Left hindlimb (tissue), 1 donor: Measurements from ENCODE around the gene FBXO11.
"Not testable (repeated sequence)": the region's sequence is repeated elsewhere in the genome, so short reads cannot be mapped to it uniquely, and the experiment has no call there.

Experiments
- DNase-seq: peaks from one replicate; pipeline ENCODE4 v3.0.0-alpha.2; 2018

FBXO11 gene

DNA sequence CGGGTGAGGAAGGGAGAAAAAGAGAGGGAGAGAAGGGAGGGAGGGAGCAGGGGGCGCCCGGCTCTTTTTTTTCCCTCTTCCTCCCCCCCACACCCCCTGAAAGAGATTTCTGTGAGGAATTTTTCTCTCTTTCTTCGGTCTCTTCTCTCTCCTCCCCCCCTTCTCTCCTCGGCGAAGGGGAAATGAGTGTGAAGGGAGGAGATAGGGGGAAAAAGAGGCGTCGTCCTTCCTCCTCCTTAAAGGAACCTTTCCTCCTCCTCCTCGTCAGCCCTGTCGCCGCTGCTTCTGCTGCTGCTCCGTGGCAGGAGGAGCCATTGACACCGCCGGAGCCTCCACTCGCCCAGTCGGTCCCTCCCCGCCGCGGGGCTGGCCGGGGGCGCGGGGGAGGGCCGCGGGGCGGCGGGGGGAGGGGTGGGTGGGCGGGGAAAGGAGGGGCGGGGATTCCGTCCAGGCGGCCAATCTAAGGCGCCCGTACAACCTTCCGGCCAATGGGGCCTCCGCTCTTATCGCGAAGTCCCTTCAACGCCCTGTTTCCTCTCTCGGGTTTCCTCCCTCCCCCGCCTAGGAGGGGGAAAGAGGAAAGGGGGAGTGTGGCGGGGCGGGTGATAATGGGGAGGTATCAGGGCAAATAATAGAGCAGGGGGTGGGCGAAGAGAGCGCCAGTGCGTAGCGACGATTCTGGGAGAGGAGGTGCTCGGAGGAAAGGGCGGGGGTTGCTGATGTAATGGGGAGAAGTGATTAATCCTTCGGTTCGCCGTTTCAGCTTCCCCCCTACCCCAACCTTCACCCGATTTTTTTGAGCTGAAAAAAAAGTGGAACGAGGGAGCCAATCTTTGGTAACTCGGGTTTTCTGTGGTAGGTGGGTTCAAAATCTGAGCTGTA is at the start of gene FBXO11:
FBXO11 (minus strand) TSS at position 342 of the 882 bp plus-strand sequence. CDS start 778 bp downstream, outside the sequence.
- DNase-seq: peak; percentile 99

DNA sequence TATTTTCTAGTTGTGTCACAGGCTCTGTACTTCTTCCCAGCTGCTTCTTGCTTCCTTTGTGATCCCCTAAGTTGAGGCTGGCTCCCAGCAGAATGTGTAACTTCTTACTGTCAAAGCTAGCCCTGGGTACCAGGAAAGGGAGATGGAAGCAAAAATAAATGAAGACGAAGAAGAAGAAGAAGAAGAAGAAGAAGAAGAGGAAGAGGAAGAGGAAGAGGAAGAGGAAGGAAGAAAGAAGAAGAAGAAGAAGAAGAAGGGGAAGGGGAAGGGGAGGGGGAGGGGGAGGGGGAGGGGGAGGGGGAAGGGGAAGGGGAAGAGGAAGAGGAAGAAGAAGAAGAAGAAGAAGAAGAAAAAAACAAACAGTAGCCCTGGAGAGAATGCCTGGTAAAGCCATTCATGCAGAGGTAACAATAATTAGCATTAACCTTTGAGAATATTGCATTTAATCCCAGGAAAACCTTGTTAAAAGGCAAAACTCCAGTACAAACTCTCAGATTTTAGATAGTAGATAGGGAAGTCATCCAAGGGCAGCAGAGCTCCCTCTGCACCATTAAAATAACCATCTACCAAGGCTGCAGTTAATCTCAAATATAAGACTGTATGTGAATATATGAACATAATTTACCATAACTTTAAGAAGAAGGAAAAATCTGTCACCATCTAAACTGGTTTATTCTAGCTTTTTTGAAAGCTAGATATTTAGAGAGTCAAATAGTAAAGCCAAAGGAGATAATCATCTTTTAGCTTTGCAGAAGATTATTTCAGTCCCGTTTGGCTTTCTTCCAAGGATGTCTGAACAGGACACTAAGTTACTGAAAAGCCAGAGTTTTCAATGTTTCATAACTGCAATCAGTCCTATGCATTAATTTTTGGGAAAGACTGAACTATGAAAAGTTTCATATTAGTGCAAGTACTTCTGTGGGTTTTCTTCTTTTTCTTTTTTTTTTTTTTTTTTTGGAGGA is 44.3 kb upstream of the FBXO11 start:
- no peak for DNase-seq

DNA sequence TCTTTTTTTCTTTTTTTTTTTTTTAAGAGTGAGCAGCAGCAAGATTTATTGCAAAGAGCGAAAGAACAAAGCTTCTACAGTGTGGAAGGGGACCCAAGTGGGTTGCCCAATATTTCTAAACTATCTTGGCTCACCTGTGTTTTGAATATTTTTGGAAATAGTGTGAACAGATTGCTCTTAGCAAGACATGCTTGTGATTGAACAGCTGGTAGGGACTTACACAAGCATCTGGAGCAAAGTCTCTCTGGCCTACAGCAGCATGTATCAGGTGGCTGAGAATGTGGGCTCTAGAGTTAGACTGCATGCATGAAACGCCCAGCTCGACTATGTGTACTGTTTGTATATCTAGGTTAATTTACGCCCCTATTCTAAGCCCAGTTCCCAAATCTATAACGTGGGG is 40.3 kb upstream of the FBXO11 start:
- DNase-seq: no peak

DNA sequence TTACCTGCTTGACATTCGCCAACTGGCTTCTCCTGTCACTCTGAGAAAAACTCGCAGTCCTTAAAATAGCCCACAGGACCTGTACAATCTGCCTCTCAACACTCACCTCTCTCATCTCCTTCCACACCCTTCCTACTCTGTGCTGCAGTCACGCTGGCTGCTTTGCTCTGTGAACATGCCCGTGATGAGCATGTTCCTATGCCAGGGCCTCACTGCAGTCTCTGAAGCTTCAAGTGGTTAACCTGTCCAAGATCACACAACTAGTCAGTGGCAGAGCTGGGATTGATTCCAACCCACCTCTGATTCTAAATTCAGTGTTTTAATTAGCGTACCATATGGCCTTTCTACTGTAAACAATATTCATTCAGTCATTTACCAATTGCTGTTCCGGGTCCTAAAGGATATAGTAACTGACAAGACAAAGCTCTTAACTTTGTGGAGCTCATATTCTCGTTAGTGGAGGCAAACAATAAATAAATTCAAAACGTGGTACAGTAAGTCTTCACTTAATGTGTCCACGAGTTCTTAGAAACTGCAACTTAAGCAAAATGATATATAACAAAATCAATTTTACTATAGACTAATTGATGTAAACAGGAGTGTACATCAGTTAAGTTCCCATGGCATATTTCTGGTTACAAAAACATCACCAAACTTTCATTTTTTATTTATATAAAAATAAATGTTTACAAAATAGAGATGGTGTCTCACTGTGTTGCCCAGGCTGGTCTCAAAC is 38.9 kb upstream of the FBXO11 start:
- DNase-seq: no peak

DNA sequence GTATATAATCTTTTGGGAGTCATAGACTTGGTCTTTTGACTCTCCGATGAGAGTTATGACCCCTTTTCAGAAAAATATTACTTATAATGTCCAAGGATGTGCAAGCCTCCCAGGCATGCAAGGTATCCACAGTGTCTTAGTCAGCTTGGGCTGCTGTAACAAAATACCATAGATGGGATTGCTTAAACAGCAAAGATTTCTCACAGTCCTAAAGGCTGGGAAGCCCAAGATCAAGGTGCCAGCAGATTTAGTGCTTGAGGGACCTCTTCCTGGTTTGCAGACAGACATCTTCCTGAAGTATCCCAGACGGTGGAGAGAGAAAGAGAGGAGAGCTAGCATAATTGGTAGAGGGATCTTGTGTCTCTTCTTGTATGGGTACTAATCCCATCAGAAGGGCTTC is 35.6 kb upstream of the FBXO11 start:
- DNase-seq: no peak

DNA sequence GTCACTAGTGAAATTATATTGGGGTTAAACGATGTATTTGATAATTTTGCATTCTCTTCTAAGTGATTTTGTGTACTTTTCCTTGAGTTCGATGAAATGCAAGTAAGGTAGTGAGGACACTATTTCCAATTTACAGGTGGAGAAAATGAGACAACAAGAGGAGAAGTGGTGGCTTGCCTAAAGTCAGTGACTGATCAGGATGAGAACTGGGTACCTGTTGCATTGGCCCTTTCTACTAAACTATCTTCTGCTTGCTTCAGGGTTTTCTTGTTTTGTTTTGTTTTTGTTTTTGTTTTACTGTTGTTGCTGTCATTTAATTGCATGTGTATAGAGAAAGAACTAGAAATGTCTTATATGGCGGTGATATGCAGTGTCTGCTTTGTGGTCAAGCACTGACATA is 31.4 kb upstream of the FBXO11 start:
- DNase-seq: no peak

DNA sequence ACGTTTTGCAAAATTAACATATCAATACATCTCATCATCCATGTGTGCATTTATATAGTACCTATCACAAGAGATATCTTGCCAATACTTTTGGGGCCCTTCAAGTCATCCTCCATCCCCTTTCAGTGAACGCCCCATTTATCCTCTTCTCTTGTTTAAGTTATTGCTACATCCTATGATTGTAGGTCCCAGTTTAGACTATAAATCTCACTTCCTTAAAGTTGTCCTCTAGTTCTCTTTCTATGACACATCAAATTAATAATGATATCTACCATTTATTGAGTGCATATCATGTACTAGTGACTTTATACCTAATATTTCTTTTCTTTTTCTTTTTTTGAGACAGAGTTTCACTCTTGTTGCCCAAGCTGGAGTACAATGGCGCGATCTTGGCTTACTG is 28.8 kb upstream of the FBXO11 start:
- no peak for DNase-seq

DNA sequence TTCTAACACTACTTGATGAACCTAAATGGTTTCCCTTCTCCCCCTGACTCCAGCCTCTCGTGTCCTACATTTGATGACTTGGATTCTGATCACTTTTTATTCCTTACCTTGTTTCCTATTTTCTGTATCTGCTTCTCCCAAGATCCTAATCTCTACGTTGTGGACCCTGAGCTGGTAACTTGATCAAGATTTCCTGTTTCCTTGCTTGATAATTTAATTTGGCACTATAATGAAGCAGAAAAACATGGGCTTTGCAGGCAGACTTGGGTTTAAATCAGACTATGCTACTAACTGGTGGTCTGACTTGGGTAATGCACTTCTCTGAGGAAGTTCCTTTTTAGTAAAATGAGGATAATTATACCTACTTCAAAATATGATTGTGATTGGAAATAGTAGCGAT is 11.7 kb upstream of the FBXO11 start:
- DNase-seq: no peak

DNA sequence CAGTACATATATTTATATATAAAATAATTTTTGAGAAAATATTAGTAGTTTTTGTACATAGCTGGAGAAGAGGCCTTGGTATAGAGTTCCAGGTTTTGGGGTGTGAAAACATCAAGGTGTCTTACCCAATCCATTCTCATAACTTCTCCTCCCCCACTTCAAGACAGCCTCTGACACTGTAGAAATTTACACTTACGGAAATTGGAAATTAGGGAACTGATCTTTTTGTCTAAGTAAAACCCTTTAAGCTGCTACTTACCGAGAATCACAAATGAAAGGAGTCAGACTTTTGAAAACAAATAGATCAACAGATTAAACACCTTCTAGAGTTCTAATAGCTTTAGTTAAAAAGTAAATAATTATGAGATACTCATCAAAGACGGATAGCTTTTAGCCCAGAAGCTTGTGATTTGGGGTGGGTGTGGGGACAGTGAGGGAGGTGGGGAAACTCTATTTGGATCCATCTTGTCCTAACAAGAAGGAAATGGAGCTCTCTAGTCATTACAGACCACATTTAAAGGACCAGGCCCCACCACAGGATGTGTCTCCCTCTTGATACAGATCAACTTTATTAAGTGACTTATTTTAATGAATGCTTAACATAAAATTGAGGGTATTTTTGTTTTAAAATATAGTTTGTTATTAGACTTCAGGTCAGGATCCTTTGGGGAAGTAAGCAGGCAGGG is 11.1 kb upstream of the FBXO11 start:
- DNase-seq: no peak

DNA sequence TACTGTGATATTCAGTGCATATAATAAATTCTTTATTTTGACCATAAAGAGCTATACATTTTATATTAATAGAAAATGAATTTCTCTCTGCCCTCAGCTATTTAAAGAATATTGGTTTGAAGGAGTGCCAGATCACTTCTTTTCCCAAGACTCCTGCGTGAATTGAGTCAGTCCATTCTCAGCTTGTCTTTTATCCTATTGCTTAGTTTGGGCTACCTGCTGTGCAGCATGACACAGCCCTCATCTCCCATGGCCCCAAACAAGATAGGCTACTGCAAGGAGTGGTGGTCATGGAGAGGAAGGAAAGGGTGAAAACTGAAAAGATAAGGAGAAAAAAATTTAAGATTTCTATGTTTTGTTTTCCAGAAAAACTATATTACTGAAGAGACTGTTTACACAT is 10.1 kb upstream of the FBXO11 start:
- DNase-seq: no peak

DNA sequence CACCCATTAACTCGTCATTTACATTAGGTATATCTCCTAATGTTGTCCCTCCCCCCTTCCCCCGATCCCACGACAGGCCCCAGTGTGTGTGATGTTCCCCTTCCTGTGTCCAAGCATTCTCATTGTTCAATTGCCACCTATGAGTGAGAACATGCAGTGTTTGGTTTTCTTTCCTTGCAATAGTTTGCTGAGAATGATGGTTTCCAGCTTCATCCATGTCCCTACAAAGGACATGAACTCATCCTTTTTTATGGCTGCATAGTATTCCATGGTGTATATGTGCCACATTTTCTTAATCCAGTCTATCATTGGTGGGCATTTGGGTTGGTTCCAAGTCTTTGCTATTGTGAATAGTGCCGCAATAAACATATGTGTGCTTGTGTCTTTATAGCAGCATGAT is 4.4 kb upstream of the FBXO11 start:
- DNase-seq: not testable (repeated sequence)

DNA sequence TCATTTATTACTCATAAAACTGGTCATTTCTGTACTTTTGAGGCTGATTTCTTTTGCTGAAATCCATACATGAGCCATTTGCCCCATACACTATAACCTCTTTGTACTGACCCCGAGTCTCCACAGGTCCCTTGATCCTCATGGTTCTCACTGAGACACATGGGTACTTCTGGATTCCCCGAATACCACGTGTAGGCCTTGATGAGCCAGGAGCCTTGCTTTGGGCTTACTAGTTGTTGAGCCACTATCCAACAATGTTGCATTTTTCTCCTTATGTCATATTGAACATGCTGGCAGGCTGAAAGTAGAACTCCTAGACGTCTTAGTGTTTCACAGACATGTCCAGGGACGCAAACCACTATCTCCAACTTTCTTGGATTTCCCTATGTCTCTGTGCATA is 2.4 kb upstream of the FBXO11 start:
- no peak for DNase-seq

DNA sequence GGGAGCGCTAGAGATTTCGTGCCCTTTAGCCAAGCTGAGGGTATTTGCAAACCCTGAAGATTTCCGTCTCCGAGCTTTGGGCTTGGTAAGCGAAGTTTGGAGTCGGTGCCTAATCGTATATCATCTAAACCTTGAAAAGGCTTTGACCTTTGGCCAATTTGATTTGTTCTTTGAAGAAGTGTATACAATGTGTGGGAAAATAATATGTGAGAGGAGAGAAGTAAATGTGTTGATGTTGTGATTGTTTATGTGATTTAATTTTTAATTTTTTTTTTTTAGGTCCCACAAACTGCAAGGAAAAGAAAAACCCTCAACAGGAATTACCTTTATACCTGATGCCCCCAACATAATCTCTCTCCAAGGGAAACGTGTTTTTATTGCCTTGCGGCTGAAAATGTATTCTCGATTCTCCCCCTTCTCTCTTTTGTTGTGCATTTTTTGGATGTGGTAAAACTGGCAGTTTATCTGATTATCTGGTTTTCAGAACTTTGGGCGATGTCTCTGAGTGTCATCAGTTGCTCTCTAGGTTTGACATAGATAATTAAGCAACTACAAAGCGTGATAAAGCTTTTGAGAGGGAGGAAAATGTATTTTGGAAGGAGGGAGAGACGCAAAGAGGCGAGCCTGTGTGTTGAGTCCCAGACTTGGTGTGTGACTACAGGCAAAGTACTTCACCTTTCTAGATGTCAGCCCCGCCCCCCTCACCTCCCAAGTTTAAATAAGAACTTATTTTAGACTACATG is 912 bp upstream of the FBXO11 start:
- no peak for DNase-seq

DNA sequence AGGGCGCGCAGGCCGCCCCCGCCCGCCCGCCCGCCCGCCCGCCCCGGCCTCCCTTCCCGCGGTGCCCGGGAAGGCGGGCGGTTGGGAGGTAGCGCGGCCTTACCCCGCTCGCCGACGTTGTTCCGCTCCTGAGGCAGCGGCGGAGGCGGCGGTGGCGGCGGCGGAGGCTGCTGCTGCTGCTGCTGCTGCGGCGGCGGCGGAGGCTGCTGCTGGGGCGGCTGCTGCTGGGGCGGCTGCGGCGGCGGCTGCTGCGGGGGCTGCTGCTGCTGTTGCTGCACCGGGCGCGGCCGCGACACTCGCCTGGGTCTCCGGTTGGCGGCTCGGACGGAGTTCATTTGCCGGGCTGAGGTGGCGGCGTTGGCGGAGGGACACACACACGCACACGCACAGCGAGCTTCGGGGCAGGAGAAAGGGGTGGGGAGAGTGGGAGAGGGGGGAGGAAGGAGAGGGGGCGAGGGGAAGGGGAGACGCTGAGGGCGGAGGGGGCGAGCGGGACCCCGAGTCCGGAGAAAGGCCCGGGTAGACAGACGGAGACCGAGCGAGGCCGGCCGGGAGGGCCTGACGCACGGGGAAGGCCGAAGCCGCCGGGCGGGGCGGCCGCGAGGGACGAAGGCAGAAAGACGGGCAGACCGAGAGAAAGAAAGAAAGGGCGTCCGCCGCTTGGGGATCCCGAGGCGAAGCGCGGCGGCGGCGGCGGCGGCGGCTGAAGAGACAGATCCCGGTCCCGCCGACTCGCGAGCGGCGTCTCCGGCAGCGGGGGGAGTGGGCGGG is 727 bp downstream of the FBXO11 start:
- peak; percentile 56 for DNase-seq

DNA sequence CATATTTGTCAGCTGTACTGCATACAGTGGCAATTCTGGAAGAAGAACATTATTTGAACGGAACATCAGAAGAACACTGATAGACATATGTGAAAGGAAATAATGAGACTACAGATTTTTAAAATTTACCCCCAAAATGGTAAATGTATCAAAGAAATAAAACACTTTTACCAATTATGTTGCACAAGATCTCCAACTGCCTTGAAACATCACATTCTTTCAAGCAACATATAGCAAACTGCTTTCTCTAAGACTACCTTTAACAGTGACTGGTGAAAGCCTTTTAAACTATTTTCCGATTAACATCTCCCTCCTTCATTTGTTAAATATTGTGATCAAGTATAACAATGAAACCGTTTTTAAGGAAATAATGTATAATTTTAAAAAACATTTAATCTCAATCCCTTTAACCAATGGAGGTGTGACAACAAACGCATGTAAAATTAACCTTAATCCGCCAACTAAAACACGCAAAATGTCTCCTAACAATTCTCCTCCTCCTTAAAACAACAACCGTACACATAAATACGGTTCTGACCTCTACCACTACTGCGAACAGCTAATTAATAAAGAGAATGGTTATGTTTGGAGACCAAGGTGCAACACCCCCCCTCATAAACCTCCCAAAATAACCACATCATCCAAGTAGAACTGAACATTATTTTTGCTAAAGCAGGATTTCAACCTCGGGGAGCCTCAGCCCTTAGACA is 2.4 kb downstream of the FBXO11 start:
- no peak for DNase-seq

DNA sequence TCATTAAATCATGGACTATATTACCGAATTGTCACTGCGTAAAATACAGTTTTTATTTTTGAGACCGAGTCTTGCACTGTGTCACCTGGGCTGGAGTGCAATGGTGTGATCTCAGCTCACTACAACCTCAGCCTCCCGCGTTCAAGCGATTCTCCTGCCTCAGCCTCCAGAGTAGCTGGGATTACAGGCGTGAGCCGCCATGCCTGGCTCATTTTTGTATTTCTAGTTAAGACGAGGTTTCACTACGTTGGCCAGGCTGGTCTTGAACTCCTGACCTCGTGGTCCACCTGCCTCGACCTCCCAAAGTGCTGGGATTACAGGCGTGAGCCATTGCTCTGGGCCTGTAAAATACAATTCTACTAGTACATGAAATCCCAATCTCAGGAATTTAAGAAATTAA is 4.4 kb downstream of the FBXO11 start:
- not testable (repeated sequence) for DNase-seq

DNA sequence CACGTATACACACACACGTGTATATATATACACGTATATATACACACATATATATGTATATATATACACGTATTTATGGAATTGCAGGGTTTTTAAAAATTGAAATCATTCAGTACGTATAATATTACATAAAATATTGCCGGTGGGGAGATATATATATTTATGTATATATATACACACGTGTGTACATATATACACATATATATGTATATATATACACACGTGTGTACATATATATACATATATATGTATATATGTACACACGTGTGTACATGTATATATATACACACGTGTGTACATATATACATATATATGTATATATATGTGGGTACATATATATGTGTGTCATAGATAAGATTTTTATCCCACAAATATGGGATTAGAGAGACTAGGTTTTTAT is 5.4 kb downstream of the FBXO11 start:
- DNase-seq: no peak

DNA sequence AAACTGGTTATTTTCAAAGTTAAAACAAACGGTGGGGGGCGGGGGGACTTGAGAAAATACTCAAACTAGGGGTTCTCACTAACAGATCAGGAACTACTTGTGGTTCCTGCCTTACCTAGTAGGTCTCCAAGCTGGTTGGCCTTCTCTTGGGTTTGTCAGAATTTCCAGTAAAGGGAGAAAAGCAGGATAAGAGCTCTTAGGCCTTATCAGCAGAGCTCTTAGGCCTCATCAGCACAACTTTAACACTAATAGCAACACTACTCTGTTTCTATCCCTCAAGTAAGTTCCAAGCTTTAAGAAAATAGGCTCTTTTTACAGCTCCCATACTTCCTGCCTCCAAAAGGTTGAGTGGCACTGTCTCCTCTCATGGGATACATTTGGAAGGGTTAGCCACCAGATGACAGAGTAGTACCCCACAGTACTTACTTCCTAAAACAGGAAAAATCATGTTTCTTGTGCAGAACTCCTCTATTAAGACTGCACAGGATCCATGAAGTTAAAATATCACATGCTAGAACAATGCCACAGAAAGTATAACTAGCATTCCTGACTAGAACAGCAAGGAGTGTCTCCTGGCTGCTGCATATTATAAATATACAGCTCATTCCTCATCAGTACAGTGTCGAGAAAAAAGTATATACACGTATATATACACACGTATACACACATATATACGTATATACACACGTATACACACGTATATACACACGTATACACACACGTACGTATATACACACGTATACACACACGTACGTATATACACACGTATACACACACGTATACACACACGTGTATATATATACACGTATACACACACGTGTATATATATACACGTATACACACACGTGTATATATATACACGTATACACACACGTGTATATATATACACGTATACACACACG is 6.1 kb downstream of the FBXO11 start:
- DNase-seq: no peak
